SK-N-SH treated with all-trans-retinoic acid at 6 μM for 48 hours (cell line): ENCODE results near the gene TRIL.

Experiments used
- POU6F1 ChIP-seq: fragments of 250-450 bp; sonication (Bioruptor Pico); IDR thresholded peaks from 2 replicates; pipeline ENCODE4 v1.8.0; 2021; ENCODE audit warnings: low read depth, mild to moderate bottlenecking, moderate library complexity, borderline replicate concordance
- PPARA ChIP-seq: fragments of 250-450 bp; sonication (Bioruptor Pico); IDR thresholded peaks from 2 replicates; pipeline ENCODE4 v1.5.0; 2020; ENCODE audit warnings: mild to moderate bottlenecking, borderline replicate concordance
- ZFP3 ChIP-seq: fragments of 250-450 bp; sonication (Bioruptor Pico); IDR thresholded peaks from 2 replicates; pipeline ENCODE4 v1.5.0; 2020; ENCODE audit warnings: mild to moderate bottlenecking, moderate library complexity

- no peak for TF ChIP-seq ZFP3 (CRISPR knock-in tag)
- no peak for TF ChIP-seq POU6F1 (CRISPR knock-in tag)
- no peak for TF ChIP-seq PPARA (CRISPR knock-in tag)
Observed at GRCh38 chr7:29000717-29001076, 42.6 kb upstream of the TRIL start.
